Esophagus muscularis mucosa (tissue), 4 donors: Measurements from ENCODE around the gene SLC35F3. TPM values are rescaled to one million over a fixed set of nuclear protein-coding genes. Genes with fewer than 3 reads are reported as not detected.

Experiments used
- DNase-seq: peaks from one replicate; pipeline ENCODE4 v3.0.0-alpha.2; 2017; ENCODE audit errors: extremely low spot score
- H3K27ac ChIP-seq, 4 donors: fragments of 200-600 bp; sonication (generic); replicated peaks in 1 of 4; 1 replicate in 3 of 4; 2 replicates in 1 of 4; pipeline ENCODE4 v1.5.1; 2016 to 2019; ENCODE audit warnings: mild to moderate bottlenecking in 1 of 4
- H3K27me3 ChIP-seq, 4 donors: fragments of 200-600 bp; sonication (generic); one replicate each; pipeline versions ENCODE4 v1.5.1 to v1.6.0; 2016 to 2019
- H3K36me3 ChIP-seq, 4 donors: fragments of 200-600 bp; sonication (generic); one replicate each; pipeline ENCODE4 v1.5.1; 2016 to 2019
- H3K4me1 ChIP-seq, 4 donors: fragments of 200-600 bp; sonication (generic); one replicate each; pipeline ENCODE4 v1.5.1; 2016 to 2019
- H3K4me3 ChIP-seq, 4 donors: fragments of 200-600 bp; sonication (generic); 1 replicate in 2 of 4; 2 replicates in 2 of 4; pipeline ENCODE4 v1.5.1; 2016 to 2019; ENCODE audit warnings: mild to moderate bottlenecking in 4 of 4, moderate library complexity in 1 of 4
- H3K9me3 ChIP-seq, 4 donors: fragments of 200-600 bp; sonication (generic); 1 replicate in 3 of 4; 2 replicates in 1 of 4; pipeline ENCODE4 v1.5.1; 2016 to 2019
- EP300 ChIP-seq: sonication (generic); formaldehyde crosslinking; IDR thresholded peaks from one replicate; pipeline ENCODE4 v1.6.1; 2017; ENCODE audit warnings: antibody characterized with exemption
- POLR2A ChIP-seq: fragments of 450-650 bp; IDR thresholded peaks from one replicate; pipeline ENCODE4 v1.6.1; 2017; ENCODE audit warnings: antibody characterized with exemption, moderate library complexity, mild to moderate bottlenecking, low read depth
- POLR2AphosphoS5 ChIP-seq, 2 donors: sonication (generic); formaldehyde crosslinking; IDR thresholded peaks; one replicate each; pipeline ENCODE4 v1.6.1; 2017; ENCODE audit warnings: antibody characterized with exemption in 2 of 2
- WGBS: methylation state at CpG from one replicate; pipeline ENCODE4 v1.1.5; 2018; 5-methylcytosine and 5-hydroxymethylcytosine counted together
- intact Hi-C: fragments of 100-400 bp; cut with DNase I; formaldehyde crosslinking; loops from one replicate; pipeline ENCODE4 v1.15.1; 2023
- total RNA-seq, 4 donors: library from RNA; depleted of rRNA; stranded (reverse); fragments of >200 nt; gene quantifications; one replicate each; pipeline versions ENCODE4 v1.1.0 to v1.2.1, GENCODE V29; 2016
- TF ChIP-seq, protein P1 (sequence below), 3 experiments: fragments of 200-600 bp in 2 of 3; fragments of 450-650 bp in 1 of 3; sonication (generic) in 2 of 3; IDR thresholded peaks; one replicate each; pipeline ENCODE4 v1.5.1; 2017 to 2019; ENCODE audit warnings: antibody characterized with exemption in 3 of 3, mild to moderate bottlenecking in 2 of 3, moderate library complexity in 1 of 3

SLC35F3 gene
- total RNA-seq, 4 donors from 2014 or later, result 0.34 TPM; not detected in 3

DNA sequence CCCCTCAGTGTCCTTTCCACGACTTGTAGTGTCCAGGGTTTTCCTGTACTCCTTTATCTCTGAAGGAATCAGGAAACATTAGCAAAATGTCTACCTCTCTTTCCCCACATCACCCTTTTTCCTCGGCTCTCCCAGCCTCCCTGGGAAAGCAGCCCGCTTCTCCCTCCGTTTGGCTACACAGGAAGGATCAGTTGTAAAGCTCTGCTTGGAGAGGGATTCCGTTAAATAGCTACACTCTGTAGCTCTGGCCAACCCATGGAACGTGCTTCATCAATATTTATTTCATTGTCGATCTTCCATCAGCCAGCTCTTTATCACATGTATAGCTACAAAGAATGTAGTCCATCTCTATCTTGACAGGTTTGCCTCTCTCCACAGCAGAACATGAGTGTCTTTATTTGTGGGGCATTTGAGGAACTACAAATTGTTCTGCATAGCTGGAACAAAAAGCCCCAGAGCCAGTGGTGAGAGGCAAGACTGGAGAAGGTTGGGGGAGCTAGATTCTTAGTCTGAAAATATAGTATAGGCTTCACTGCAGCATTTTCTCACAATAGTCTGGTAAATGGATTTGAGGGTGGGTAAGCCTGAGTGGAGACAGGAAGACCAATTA lies 191.8 kb downstream of the SLC35F3 start:
- 37% methylated on average over 7 of the region's 7 CpGs for WGBS
- Histone ChIP-seq H3K27me3 (peaks cover 0 to 24% (median 0%) of the 10 kb centered on the region in 4 donors), H3K9me3 (no peaks in the 10 kb centered on the region), H3K27ac (no peak overlapping the region), H3K36me3 (no peaks in the 10 kb centered on the region), H3K4me1 (peaks cover 0 to 6% (median 0%) of the 10 kb centered on the region in 4 donors), H3K4me3 (no peak overlapping the region)
- DNase-seq, result no peak
- intact Hi-C loops, result no loop called here
- TF ChIP-seq EP300, result no peak
- TF ChIP-seq POLR2AphosphoS5 (IDR thresholded peaks at IDR 0.05), result no peak
- TF ChIP-seq, protein P1, sequence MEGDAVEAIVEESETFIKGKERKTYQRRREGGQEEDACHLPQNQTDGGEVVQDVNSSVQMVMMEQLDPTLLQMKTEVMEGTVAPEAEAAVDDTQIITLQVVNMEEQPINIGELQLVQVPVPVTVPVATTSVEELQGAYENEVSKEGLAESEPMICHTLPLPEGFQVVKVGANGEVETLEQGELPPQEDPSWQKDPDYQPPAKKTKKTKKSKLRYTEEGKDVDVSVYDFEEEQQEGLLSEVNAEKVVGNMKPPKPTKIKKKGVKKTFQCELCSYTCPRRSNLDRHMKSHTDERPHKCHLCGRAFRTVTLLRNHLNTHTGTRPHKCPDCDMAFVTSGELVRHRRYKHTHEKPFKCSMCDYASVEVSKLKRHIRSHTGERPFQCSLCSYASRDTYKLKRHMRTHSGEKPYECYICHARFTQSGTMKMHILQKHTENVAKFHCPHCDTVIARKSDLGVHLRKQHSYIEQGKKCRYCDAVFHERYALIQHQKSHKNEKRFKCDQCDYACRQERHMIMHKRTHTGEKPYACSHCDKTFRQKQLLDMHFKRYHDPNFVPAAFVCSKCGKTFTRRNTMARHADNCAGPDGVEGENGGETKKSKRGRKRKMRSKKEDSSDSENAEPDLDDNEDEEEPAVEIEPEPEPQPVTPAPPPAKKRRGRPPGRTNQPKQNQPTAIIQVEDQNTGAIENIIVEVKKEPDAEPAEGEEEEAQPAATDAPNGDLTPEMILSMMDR (IDR thresholded peaks at IDR 0.05), result no peak
- no peak for TF ChIP-seq POLR2A

DNA sequence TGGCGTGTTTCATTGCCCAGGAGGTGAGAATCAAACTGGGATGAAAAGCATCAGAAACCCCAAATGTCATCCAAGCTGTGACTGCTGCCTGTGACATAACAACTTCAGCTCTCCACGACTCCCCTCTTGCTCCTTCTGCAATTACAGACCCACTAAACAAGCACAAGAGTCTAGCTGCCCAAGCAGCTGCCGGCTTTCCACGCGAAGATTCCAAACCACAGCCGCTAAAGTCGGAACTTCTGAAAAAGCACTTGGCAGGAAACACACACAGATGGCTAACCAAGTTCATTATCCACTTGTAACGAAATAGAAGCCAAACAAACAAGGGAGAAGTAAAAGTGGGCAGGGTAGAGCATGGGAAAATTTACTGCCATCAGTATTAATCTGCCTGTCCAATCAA lies 198.1 kb downstream of the SLC35F3 start:
- WGBS, result 37% methylated on average over 8 of the region's 8 CpGs
- H3K27me3 ChIP-seq, result peaks cover 0 to 33% (median 3%) of the 10 kb centered on the region in 4 donors
- H3K36me3 ChIP-seq, result no peaks in the 10 kb centered on the region
- TF ChIP-seq EP300, result no peak
- TF ChIP-seq POLR2AphosphoS5 (IDR thresholded peaks at IDR 0.05), result no peak
- TF ChIP-seq POLR2A, result no peak
- TF ChIP-seq, protein P1 (IDR thresholded peaks at IDR 0.05), result no peak
- H3K4me3 ChIP-seq, result no peak overlapping the region
- no peaks in the 10 kb centered on the region for H3K4me1 ChIP-seq
- H3K27ac ChIP-seq, result no peak overlapping the region
- intact Hi-C loops, result no loop called here
- H3K9me3 ChIP-seq, result peaks cover 0 to 5% (median 2%) of the 10 kb centered on the region in 4 donors
- no peak for DNase-seq

DNA sequence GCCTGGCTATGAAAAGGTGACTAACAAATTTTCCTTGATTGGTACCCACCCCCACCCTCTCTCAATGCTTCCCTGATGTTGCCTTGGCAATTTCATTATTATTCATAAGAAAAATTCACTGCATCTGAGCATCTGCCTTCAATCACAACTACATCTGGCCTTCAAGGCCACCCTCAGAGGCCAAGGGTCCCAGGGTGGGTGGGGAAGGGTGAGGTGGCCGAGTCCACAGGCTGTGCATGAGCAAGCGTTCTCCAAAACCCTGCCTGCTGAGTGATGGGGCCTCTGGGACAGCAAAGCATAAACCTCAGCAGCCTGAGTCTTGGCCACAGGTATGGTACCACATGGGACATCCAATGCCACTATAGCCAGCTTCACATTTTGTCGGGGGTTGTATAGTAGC lies 198.7 kb downstream of the SLC35F3 start:
- peaks cover 0 to 5% (median 2%) of the 10 kb centered on the region in 4 donors for H3K9me3 ChIP-seq
- no peaks in the 10 kb centered on the region for H3K4me1 ChIP-seq
- H3K27ac ChIP-seq, result no peak overlapping the region
- 75% methylated on average over 2 of the region's 3 CpGs for WGBS
- TF ChIP-seq POLR2AphosphoS5 (IDR thresholded peaks at IDR 0.05), result no peak
- TF ChIP-seq EP300, result no peak
- no peak for TF ChIP-seq POLR2A
- TF ChIP-seq, protein P1 (IDR thresholded peaks at IDR 0.05), result no peak
- no peaks in the 10 kb centered on the region for H3K36me3 ChIP-seq
- intact Hi-C loops, result no loop called here
- no peak overlapping the region for H3K4me3 ChIP-seq
- no peak for DNase-seq
- H3K27me3 ChIP-seq, result peaks cover 0 to 32% (median 3%) of the 10 kb centered on the region in 4 donors

DNA sequence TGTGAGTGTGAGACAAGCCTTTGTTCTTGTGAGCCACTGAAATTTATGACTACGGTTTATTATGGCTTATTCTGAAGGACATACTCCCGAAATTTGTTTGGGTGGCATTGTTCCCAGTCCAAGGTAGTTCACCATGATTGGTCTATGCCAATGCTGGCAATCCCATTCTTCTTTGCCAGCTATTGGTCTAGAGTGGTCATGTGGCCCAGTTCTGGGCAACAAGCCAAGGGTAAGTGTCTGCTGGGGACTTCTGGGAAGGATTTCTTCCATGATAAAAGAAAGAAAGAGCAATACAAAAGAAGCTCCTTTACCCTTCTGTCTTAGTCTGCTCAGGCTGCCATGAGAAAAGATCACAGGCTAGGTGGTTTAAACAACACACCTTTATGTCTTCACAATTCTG lies 201.6 kb downstream of the SLC35F3 start:
- intact Hi-C loops, result no loop called here
- no peak overlapping the region for H3K27ac ChIP-seq
- 81% methylated on average over 2 of the region's 2 CpGs for WGBS

More for the DNA sequence above, 201.6 kb downstream of the SLC35F3 start:
- no peak for DNase-seq
- H3K4me1 ChIP-seq, result no peaks in the 10 kb centered on the region
- H3K36me3 ChIP-seq, result no peaks in the 10 kb centered on the region
- peaks cover 0 to 31% (median 3%) of the 10 kb centered on the region in 4 donors for H3K27me3 ChIP-seq
- H3K4me3 ChIP-seq, result no peak overlapping the region
- H3K9me3 ChIP-seq, result peaks cover 0 to 5% (median 2%) of the 10 kb centered on the region in 4 donors
- TF ChIP-seq, protein P1 (IDR thresholded peaks at IDR 0.05), result no peak
- TF ChIP-seq EP300 (no peak), POLR2AphosphoS5 (IDR thresholded peaks at IDR 0.05) (no peak), POLR2A (no peak)
